ENCODE results near the gene TUBA4B.

GRCh38 chr2:219272356-219272755, 19.3 kb downstream of the TUBA4B start:
- no peak for TF ChIP-seq SUZ12 (IDR thresholded peaks at IDR 0.05)
- no peak for TF ChIP-seq FOXM1 (IDR thresholded peaks at IDR 0.05; ENCODE audit: borderline replicate concordance)
- TF ChIP-seq FOXA1 (IDR thresholded peaks at IDR 0.05) = no peak
- no peak for TF ChIP-seq TARDBP (IDR thresholded peaks at IDR 0.05)
- TF ChIP-seq SP1 (IDR thresholded peaks at IDR 0.05) = no peak
- TF ChIP-seq ELF4 (IDR thresholded peaks at IDR 0.05) = no peak
- no peak for TF ChIP-seq PKNOX1 (IDR thresholded peaks at IDR 0.05)
- no peak for TF ChIP-seq ARNT (IDR thresholded peaks at IDR 0.05)
- TF ChIP-seq BHLHE40 (IDR thresholded peaks at IDR 0.05; ENCODE audit: borderline replicate concordance) = no peak
- no peak for TF ChIP-seq ZNF384 (IDR thresholded peaks at IDR 0.05)
- no peak for TF ChIP-seq CTBP1 (IDR thresholded peaks at IDR 0.05; ENCODE audit: borderline replicate concordance)
- no peak for TF ChIP-seq FOXK2 (IDR thresholded peaks at IDR 0.05)
- TF ChIP-seq HDGF (IDR thresholded peaks at IDR 0.05; ENCODE audit: borderline replicate concordance) = no peak
